SU-DHL-6 (cell line): Measurements from ENCODE around the gene NPW.
A peak's percentile ranks its signal among the peaks of the same experiment; 100 is the strongest.

ENCODE experiments used
- H2AFZ ChIP-seq: fragments of 200-600 bp; sonication (generic); 2 replicates; pipeline ENCODE4 v1.6.1; 2014; ENCODE audit warnings: low read depth, mild to moderate bottlenecking, moderate library complexity, mixed read lengths, antibody characterized with exemption, low read length; ENCODE audit not compliant: severe bottlenecking
- H3F3A ChIP-seq: fragments of 200-600 bp; shearing (Covaris generic); 2 replicates; pipeline ENCODE4 v1.6.0; 2016; ENCODE audit warnings: antibody characterized with exemption, mild to moderate bottlenecking; ENCODE audit not compliant: insufficient read depth
- H3K27ac ChIP-seq: fragments of 200-600 bp; sonication (generic); 2 replicates; pipeline ENCODE4 v1.5.1; 2016; ENCODE audit warnings: low read depth, mild to moderate bottlenecking, low read length, moderate library complexity, mixed read lengths
- H3K27me3 ChIP-seq: fragments of 200-600 bp; sonication (generic), shearing (Covaris generic); 2 replicates; pipeline ENCODE4 v1.6.0; 2014; ENCODE audit warnings: mild to moderate bottlenecking, low read length
- H3K36me3 ChIP-seq: fragments of 200-600 bp; sonication (generic); 2 replicates; pipeline ENCODE4 v1.6.1; 2014; ENCODE audit warnings: mild to moderate bottlenecking, low read length, mixed read lengths
- H3K4me2 ChIP-seq: fragments of 300-600, 200-600 bp; shearing (Covaris generic), sonication (generic); 2 replicates; pipeline ENCODE4 v1.6.0; 2014; ENCODE audit warnings: low read length, low read depth, mild to moderate bottlenecking; ENCODE audit not compliant: poor library complexity, severe bottlenecking
- H3K4me3 ChIP-seq: fragments of 200-600 bp; sonication (generic); 2 replicates; pipeline ENCODE4 v1.5.1; 2014; ENCODE audit warnings: antibody characterized with exemption, low read length, mild to moderate bottlenecking, mixed read lengths; ENCODE audit not compliant: insufficient read depth, poor library complexity, severe bottlenecking
- H3K79me2 ChIP-seq: fragments of 200-600 bp; sonication (generic); 2 replicates; pipeline ENCODE4 v1.6.1; 2014; ENCODE audit warnings: mild to moderate bottlenecking, low read length, moderate library complexity; ENCODE audit not compliant: insufficient read depth
- H3K9ac ChIP-seq: fragments of 200-600 bp; sonication (generic); 2 replicates; pipeline ENCODE4 v1.7.0; 2014; ENCODE audit warnings: mild to moderate bottlenecking, low read length
- H3K9me2 ChIP-seq: fragments of 200-600 bp; sonication (generic); replicated peaks from 2 replicates; pipeline ENCODE4 v1.6.1; 2014; ENCODE audit warnings: low read length; ENCODE audit not compliant: insufficient read depth
- H3K9me3 ChIP-seq: fragments of 200-600 bp; sonication (generic); 2 replicates; pipeline ENCODE4 v1.6.1; 2014; ENCODE audit warnings: low read length, mixed read lengths; ENCODE audit not compliant: insufficient read depth
- H4K20me1 ChIP-seq: fragments of 200-600 bp; sonication (generic); 2 replicates; pipeline ENCODE4 v1.6.1; 2014; ENCODE audit warnings: low read depth, mild to moderate bottlenecking, antibody characterized with exemption, low read length, moderate library complexity, mixed read lengths
- CTCF ChIP-seq: fragments of 200-600 bp; sonication (generic); IDR thresholded peaks from one replicate; pipeline ENCODE4 v1.5.1; 2017; ENCODE audit warnings: antibody characterized with exemption, mild to moderate bottlenecking, low read length, moderate library complexity; ENCODE audit not compliant: insufficient read depth, poor library complexity, severe bottlenecking
- EZH2phosphoT487 ChIP-seq: fragments of 200-600 bp; sonication (generic), shearing (Covaris generic); conservative IDR thresholded peaks from 2 replicates; pipeline ENCODE4 v1.6.1; 2018; ENCODE audit warnings: mild to moderate bottlenecking, antibody characterized with exemption, low read length, moderate library complexity, mixed read lengths

The NPW gene

GRCh38 chr16:2006317-2006716 is 13.3 kb upstream of the NPW start:
- H3K36me3 ChIP-seq = no peaks in the 10 kb centered on the region
- H3K27ac ChIP-seq = no peak overlapping the region
- H3K9ac ChIP-seq = no peak overlapping the region
- no peaks in the 10 kb centered on the region for H3K9me2 ChIP-seq
- no peaks in the 10 kb centered on the region; the same call in 1 of the 2 replicates for H4K20me1 ChIP-seq
- TF ChIP-seq CTCF = no peak
- no peak for TF ChIP-seq EZH2phosphoT487
- H2AFZ ChIP-seq = no peak overlapping the region
- peaks cover 61% of the 10 kb centered on the region for H3K79me2 ChIP-seq
- H3F3A ChIP-seq = 0 out of 2 replicates have a peak, but pooled peaks cover 3% of the 10 kb centered on the region
- H3K4me2 ChIP-seq = no peak overlapping the region
- no peaks in the 10 kb centered on the region for H3K27me3 ChIP-seq
- H3K4me3 ChIP-seq = no peak overlapping the region
- no peaks in the 10 kb centered on the region for H3K9me3 ChIP-seq

- H3K9me2 ChIP-seq = no peaks in the 10 kb centered on the region
- peak overlapping the region; percentile 76 for H3K9ac ChIP-seq
- TF ChIP-seq CTCF (no peak), EZH2phosphoT487 (no peak)
- H3K27ac ChIP-seq = 0 out of 2 replicates have a peak overlapping the region, but pooled peaks have one; percentile 54
- no peak overlapping the region for H2AFZ ChIP-seq
- H3F3A ChIP-seq = 0 out of 2 replicates have a peak, but pooled peaks cover 3% of the 10 kb centered on the region
- peak overlapping the region; percentile 83 for H3K4me3 ChIP-seq
- no peaks in the 10 kb centered on the region for H3K27me3 ChIP-seq
- no peaks in the 10 kb centered on the region; the same call in 1 of the 2 replicates for H4K20me1 ChIP-seq
- H3K9me3 ChIP-seq = no peaks in the 10 kb centered on the region
- H3K36me3 ChIP-seq = no peaks in the 10 kb centered on the region
- H3K4me2 ChIP-seq = peak overlapping the region; percentile 92
- H3K79me2 ChIP-seq = peaks cover 61% of the 10 kb centered on the region
Observed at GRCh38 chr16:2007081-2007836, 12.3 kb upstream of the NPW start.

- TF ChIP-seq EZH2phosphoT487 (no peak), CTCF (no peak)
- H3K36me3 ChIP-seq = no peaks in the 10 kb centered on the region
- H3K9me3 ChIP-seq = no peaks in the 10 kb centered on the region
- peaks cover 61% of the 10 kb centered on the region for H3K79me2 ChIP-seq
- H3K9ac ChIP-seq = peak overlapping the region; percentile 76
- no peaks in the 10 kb centered on the region for H3K9me2 ChIP-seq
- peak overlapping the region; percentile 83 for H3K4me3 ChIP-seq
- no peaks in the 10 kb centered on the region; the same call in 1 of the 2 replicates for H4K20me1 ChIP-seq
- peak overlapping the region; percentile 92 for H3K4me2 ChIP-seq
- H3F3A ChIP-seq = 0 out of 2 replicates have a peak, but pooled peaks cover 3% of the 10 kb centered on the region
- H3K27me3 ChIP-seq = no peaks in the 10 kb centered on the region
- no peak overlapping the region for H2AFZ ChIP-seq
- H3K27ac ChIP-seq = peak overlapping the region; percentile 54
Observed at GRCh38 chr16:2008009-2008526, 11.5 kb upstream of the NPW start.
